Stimulated activated naive CD8-positive, alpha-beta T cell treated with anti-CD3 and anti-CD28 coated beads, Interleukin-15, Interleukin-2, amounts not matched to agents 100 U/mL and 50 U/mL, for 24 hours (primary cell): ENCODE results near the gene MRPL23.
A peak's percentile ranks its signal among the peaks of the same experiment; 100 is the strongest.

Source experiments
- ATAC-seq: fragments of 150-1000 bp; cut with Tn5 transposase; one replicate; pipeline ENCODE4 v1.10.0; 2021
- DNase-seq: peaks from one replicate; pipeline ENCODE4 v3.0.0; 2021

Gene MRPL23

GRCh38 chr11:1990872-1991578 is 43.9 kb downstream of the MRPL23 start:
- ATAC-seq (no peak), DNase-seq (no peak)

GRCh38 chr11:1992111-1992510 is 45.0 kb downstream of the MRPL23 start:
- DNase-seq = no peak
- no peak for ATAC-seq

GRCh38 chr11:1994121-1994520 is 47.0 kb downstream of the MRPL23 start:
- ATAC-seq (no peak), DNase-seq (no peak)

- no peak for ATAC-seq
- no peak for DNase-seq
Measured at GRCh38 chr11:1997755-1998154, 50.6 kb downstream of the MRPL23 start, which contains the start of gene H19. Gene H19 (minus strand): TSS chr11:1997842.

- DNase-seq = no peak
Measured at GRCh38 chr11:1998290-1998689, 51.2 kb downstream of the MRPL23 start.

GRCh38 chr11:1998861-1999260 is 51.7 kb downstream of the MRPL23 start:
- no peak for ATAC-seq

More at GRCh38 chr11:1998290-1998689, 51.2 kb downstream of the MRPL23 start:
- no peak for ATAC-seq

GRCh38 chr11:2002042-2002776 is 55.1 kb downstream of the MRPL23 start:
- no peak for DNase-seq
- ATAC-seq = no peak

More at GRCh38 chr11:1998861-1999260, 51.7 kb downstream of the MRPL23 start:
- DNase-seq = no peak

GRCh38 chr11:2002807-2003206 is 55.7 kb downstream of the MRPL23 start:
- DNase-seq (no peak), ATAC-seq (peak; percentile 58)

- ATAC-seq = no peak
- no peak for DNase-seq
Measured at GRCh38 chr11:2004466-2004865, 57.3 kb downstream of the MRPL23 start.
